Trophoblast cell (in vitro differentiated cells and primary cell): Measurements from ENCODE around the gene MLYCD.

Experiments used
- DNase-seq, 2 donors: peaks; one replicate each; pipeline ENCODE4 v3.0.0-alpha.2; 2016
- H2AFZ ChIP-seq: 2 replicates; pipeline ENCODE4 v1.6.1; 2013; ENCODE audit warnings: low read length, moderate library complexity, mild to moderate bottlenecking; ENCODE audit not compliant: insufficient read depth, poor library complexity
- H2AK5ac ChIP-seq: 2 replicates; pipeline ENCODE4 v1.6.1; 2013; ENCODE audit warnings: mild to moderate bottlenecking, low read length
- H2BK120ac ChIP-seq: 2 replicates; pipeline ENCODE4 v1.6.1; 2013; ENCODE audit warnings: low read length, mild to moderate bottlenecking, moderate library complexity; ENCODE audit not compliant: insufficient read depth, poor library complexity
- H2BK12ac ChIP-seq: 2 replicates; pipeline ENCODE4 v1.6.1; 2013; ENCODE audit warnings: mild to moderate bottlenecking, low read length, moderate library complexity
- H2BK5ac ChIP-seq: 2 replicates; pipeline ENCODE4 v1.6.1; 2013; ENCODE audit warnings: low read length, low read depth, moderate library complexity, mild to moderate bottlenecking; ENCODE audit not compliant: poor library complexity
- H3K14ac ChIP-seq: 2 replicates; pipeline ENCODE4 v1.6.1; 2013; ENCODE audit warnings: mild to moderate bottlenecking, low read length
- H3K18ac ChIP-seq: 2 replicates; pipeline ENCODE4 v1.6.1; 2013; ENCODE audit warnings: mild to moderate bottlenecking, low read length
- H3K23ac ChIP-seq: 2 replicates; pipeline ENCODE4 v1.6.1; 2013; ENCODE audit warnings: low read length
- H3K27ac ChIP-seq: 2 replicates; pipeline ENCODE4 v1.5.1; 2013; ENCODE audit warnings: low read depth, mild to moderate bottlenecking, inconsistent platforms, low read length, moderate library complexity
- H3K27me3 ChIP-seq: 2 replicates; pipeline ENCODE4 v1.6.1; 2013; ENCODE audit warnings: inconsistent platforms, mild to moderate bottlenecking, low read length, moderate library complexity; ENCODE audit not compliant: insufficient read depth
- H3K36me3 ChIP-seq, 2 experiments: 1 replicate in 1 of 2; 2 replicates in 1 of 2; pipeline ENCODE4 v1.6.1; 2013; ENCODE audit warnings: low read length in 2 of 2, mild to moderate bottlenecking in 2 of 2, moderate library complexity in 1 of 2; ENCODE audit not compliant: insufficient read depth in 2 of 2, control insufficient read depth in 1 of 2
- H3K4ac ChIP-seq: 2 replicates; pipeline ENCODE4 v1.6.1; 2013; ENCODE audit warnings: low read depth, mild to moderate bottlenecking, low read length, moderate library complexity
- H3K4me1 ChIP-seq, 2 experiments: 1 replicate in 1 of 2; 2 replicates in 1 of 2; pipeline ENCODE4 v1.6.1; 2013; ENCODE audit warnings: low read length in 2 of 2, mild to moderate bottlenecking in 2 of 2, moderate library complexity in 1 of 2; ENCODE audit not compliant: insufficient read depth in 2 of 2, control insufficient read depth in 1 of 2
- H3K4me2 ChIP-seq: 2 replicates; pipeline ENCODE4 v1.6.1; 2013; ENCODE audit warnings: inconsistent platforms, mild to moderate bottlenecking, low read length, moderate library complexity
- H3K4me3 ChIP-seq: 2 replicates; pipeline ENCODE4 v1.5.1; 2013; ENCODE audit warnings: mild to moderate bottlenecking, low read depth, low read length, inconsistent platforms
- H3K79me1 ChIP-seq: one replicate; pipeline ENCODE4 v1.6.1; 2013; ENCODE audit warnings: low read length
- H3K79me2 ChIP-seq: 2 replicates; pipeline ENCODE4 v1.6.1; 2013; ENCODE audit warnings: low read length, mild to moderate bottlenecking; ENCODE audit not compliant: control insufficient read depth, insufficient read depth, poor library complexity
- H3K9ac ChIP-seq: 2 replicates; pipeline ENCODE4 v1.6.1; 2013; ENCODE audit warnings: mild to moderate bottlenecking, low read length
- H3K9me3 ChIP-seq: 2 replicates; pipeline ENCODE4 v1.6.1; 2013; ENCODE audit warnings: low read depth, mild to moderate bottlenecking, control low read depth, inconsistent platforms, low read length; ENCODE audit not compliant: insufficient read depth
- H4K12ac ChIP-seq: 2 replicates; pipeline ENCODE4 v1.6.1; 2013; ENCODE audit warnings: low read depth, mild to moderate bottlenecking, low read length, moderate library complexity
- H4K8ac ChIP-seq: 2 replicates; pipeline ENCODE4 v1.6.1; 2013; ENCODE audit warnings: low read depth, mild to moderate bottlenecking, low read length, moderate library complexity
- H4K91ac ChIP-seq: one replicate; pipeline ENCODE4 v1.6.1; 2013; ENCODE audit warnings: low read depth, mild to moderate bottlenecking, low read length, moderate library complexity
- WGBS: extraction: QIAGEN DNeasy Blood & Tissue Kit; methylation state at CpG from one replicate; pipeline ENCODE4 v1.1.7; 2013; ENCODE audit warnings: missing lambda C conversion rate; ENCODE audit not compliant: insufficient read length, insufficient coverage; ENCODE audit errors: extremely low coverage; 5-methylcytosine and 5-hydroxymethylcytosine counted together

MLYCD gene

DNA sequence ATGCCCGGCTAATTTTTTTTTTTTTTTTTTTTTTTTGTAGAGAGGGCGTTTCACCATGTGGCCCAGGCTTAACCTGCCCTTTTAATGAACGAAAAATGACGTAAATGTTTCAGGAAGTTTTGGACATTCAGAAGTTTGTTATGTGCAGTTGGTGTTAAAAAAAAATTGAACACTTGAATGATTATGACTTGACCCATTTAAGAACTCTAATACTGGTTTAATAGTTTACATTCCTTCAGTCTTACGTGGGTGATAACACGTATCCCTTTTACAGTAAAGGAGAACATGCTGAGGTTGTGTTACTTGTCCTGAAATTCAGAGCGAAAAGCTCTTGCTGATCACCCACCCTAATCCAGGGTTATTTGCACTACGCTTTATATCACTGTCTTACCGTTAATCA is 1.7 kb downstream of the MLYCD start:
- Histone ChIP-seq H3K4ac (no peak overlapping the region), H4K91ac (no peak overlapping the region), H3K36me3 (peaks cover 0 to 2% of the 10 kb centered on the region in 2 experiments), H3K9ac (no peak overlapping the region), H3K9me3 (no peaks in the 10 kb centered on the region), H2BK5ac (no peak overlapping the region), H4K12ac (no peak overlapping the region), H3K79me1 (peaks cover 10% of the 10 kb centered on the region), H2AFZ (no peak overlapping the region), H3K27me3 (no peaks in the 10 kb centered on the region), H4K8ac (no peak overlapping the region), H3K18ac (no peak overlapping the region), H3K14ac (no peak overlapping the region), H2BK120ac (no peak overlapping the region), H3K4me1 (peaks cover 10 to 11% of the 10 kb centered on the region in 2 experiments), H3K27ac (no peak overlapping the region), H3K23ac (no peak overlapping the region), H3K4me3 (no peak overlapping the region), H3K4me2 (no peak overlapping the region), H3K79me2 (peaks cover 7% of the 10 kb centered on the region), H2AK5ac (no peak overlapping the region), H2BK12ac (no peak overlapping the region)
- no peak for DNase-seq
- no CpG with 5 or more reads among the region's 9 CpGs for WGBS

DNA sequence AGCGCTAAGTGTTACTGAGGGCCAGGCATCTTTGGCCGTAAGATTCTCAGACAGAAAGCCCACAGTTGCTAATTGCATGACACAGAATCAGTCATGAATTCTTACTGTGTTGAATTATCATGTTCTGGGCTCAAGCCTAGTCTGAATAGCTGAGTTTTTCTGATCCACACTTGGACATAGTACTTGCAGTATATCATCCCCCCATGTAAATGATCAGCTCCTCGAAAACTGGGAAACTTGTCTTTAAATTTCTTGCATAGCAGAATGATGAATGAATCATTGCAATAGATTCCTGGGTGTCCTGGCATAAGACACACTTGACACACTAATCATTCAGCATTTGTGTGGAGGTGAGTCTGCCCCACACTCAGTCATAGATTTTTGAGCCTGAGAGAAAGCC is 2.2 kb downstream of the MLYCD start:
- Histone ChIP-seq H3K23ac (no peak overlapping the region), H4K12ac (no peak overlapping the region), H3K27me3 (no peaks in the 10 kb centered on the region), H3K36me3 (peaks cover 0 to 2% of the 10 kb centered on the region in 2 experiments), H2BK12ac (no peak overlapping the region), H4K8ac (no peak overlapping the region), H4K91ac (no peak overlapping the region), H2AK5ac (no peak overlapping the region), H3K18ac (no peak overlapping the region), H3K9ac (no peak overlapping the region), H3K79me1 (peaks cover 10% of the 10 kb centered on the region), H2BK5ac (no peak overlapping the region), H3K9me3 (no peaks in the 10 kb centered on the region), H3K27ac (no peak overlapping the region), H3K4me1 (peaks cover 10 to 11% of the 10 kb centered on the region in 2 experiments), H3K4ac (no peak overlapping the region), H3K79me2 (peaks cover 7% of the 10 kb centered on the region), H3K4me3 (no peak overlapping the region), H3K14ac (no peak overlapping the region), H2BK120ac (no peak overlapping the region), H2AFZ (no peak overlapping the region), H3K4me2 (no peak overlapping the region)
- WGBS = no CpG with 5 or more reads among the region's 3 CpGs
- DNase-seq = no peak

DNA sequence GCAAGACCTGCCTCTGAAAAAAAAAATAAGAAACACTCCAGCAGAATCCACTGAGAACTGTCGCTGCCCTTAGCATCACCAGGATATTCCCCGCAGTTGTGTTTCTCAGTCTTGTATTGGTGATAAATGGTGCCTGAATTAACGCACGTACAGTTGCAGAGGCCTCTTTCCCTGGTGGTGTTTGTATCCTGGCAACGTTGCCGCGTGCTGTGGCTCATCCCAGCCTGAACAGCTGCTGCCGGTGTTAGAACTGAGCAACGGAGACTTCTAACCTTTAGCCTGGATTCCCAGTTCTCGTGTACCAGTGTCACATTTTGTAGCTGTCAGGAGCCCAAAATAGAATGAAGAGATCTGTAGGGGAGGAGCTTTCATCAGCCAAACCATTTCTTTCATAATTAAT is 4.8 kb downstream of the MLYCD start:
- Histone ChIP-seq H2AK5ac (no peak overlapping the region), H4K12ac (no peak overlapping the region), H3K36me3 (peaks cover 0 to 3% of the 10 kb centered on the region in 2 experiments), H4K91ac (no peak overlapping the region), H4K8ac (no peak overlapping the region), H3K14ac (no peak overlapping the region), H3K27ac (no peak overlapping the region), H3K4me3 (no peak overlapping the region), H3K79me1 (peaks cover 6% of the 10 kb centered on the region), H2BK12ac (no peak overlapping the region), H3K4me2 (no peak overlapping the region), H3K79me2 (peaks cover 7% of the 10 kb centered on the region), H3K23ac (no peak overlapping the region), H2BK120ac (no peak overlapping the region), H3K9ac (no peak overlapping the region), H2AFZ (no peak overlapping the region), H3K27me3 (no peaks in the 10 kb centered on the region), H3K4ac (no peak overlapping the region), H2BK5ac (no peak overlapping the region), H3K9me3 (no peaks in the 10 kb centered on the region), H3K18ac (no peak overlapping the region), H3K4me1 (peaks cover 7 to 9% of the 10 kb centered on the region in 2 experiments)
- no CpG with 5 or more reads among the region's 10 CpGs for WGBS
- peak; percentile 91 for DNase-seq

DNA sequence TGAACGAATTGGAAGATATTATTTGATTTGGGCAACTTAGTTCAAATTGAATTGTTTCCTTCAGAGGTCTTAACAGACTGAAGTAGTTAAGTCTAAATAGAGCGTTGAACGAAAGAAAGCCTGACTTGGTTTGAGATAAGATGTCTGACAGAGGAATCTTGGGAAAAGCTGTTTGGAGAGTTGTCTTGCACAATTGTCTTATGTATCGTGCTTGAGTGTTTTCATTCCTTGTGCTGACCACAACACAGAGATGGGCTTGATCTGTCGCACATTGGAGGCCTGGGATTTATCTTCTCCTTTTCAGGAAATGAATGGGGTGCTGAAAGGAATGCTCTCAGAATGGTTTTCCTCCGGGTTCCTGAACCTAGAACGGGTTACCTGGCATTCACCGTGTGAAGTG is 7.8 kb downstream of the MLYCD start:
- Histone ChIP-seq H3K27me3 (no peaks in the 10 kb centered on the region), H3K79me1 (no peaks in the 10 kb centered on the region), H3K14ac (no peak overlapping the region), H3K4me1 (peaks cover 0 to 3% of the 10 kb centered on the region in 2 experiments), H4K8ac (no peak overlapping the region), H3K18ac (no peak overlapping the region), H4K91ac (no peak overlapping the region), H3K79me2 (no peaks in the 10 kb centered on the region), H3K23ac (no peak overlapping the region), H2AFZ (no peak overlapping the region), H3K36me3 (peaks cover 3% of the 10 kb centered on the region in 2 experiments), H3K9ac (no peak overlapping the region), H3K4me2 (no peak overlapping the region), H3K4me3 (no peak overlapping the region), H4K12ac (no peak overlapping the region), H2BK120ac (no peak overlapping the region), H3K27ac (no peak overlapping the region), H3K9me3 (no peaks in the 10 kb centered on the region), H2AK5ac (no peak overlapping the region), H2BK5ac (no peak overlapping the region), H2BK12ac (no peak overlapping the region), H3K4ac (no peak overlapping the region)
- DNase-seq = no peak
- no CpG with 5 or more reads among the region's 8 CpGs for WGBS
